ENCODE data around the gene ZFAND2B. TPM values are rescaled to one million over a fixed set of nuclear protein-coding genes. Genes with fewer than 3 reads are reported as not detected.

ZFAND2B gene, protein sequence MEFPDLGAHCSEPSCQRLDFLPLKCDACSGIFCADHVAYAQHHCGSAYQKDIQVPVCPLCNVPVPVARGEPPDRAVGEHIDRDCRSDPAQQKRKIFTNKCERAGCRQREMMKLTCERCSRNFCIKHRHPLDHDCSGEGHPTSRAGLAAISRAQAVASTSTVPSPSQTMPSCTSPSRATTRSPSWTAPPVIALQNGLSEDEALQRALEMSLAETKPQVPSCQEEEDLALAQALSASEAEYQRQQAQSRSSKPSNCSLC
- 21.1 and 22.1 TPM in 2 replicates for total RNA-seq

GRCh38 chr2:219206328-219207133, at the start of gene ZFAND2B:
TSS of gene ZFAND2B (plus strand) at chr2:219206782. CDS start at chr2:219206988, 206 bp downstream.

GRCh38 chr2:219160186-219161017, 46.2 kb upstream of the ZFAND2B start, which contains the start of gene NHEJ1:
TSS of gene NHEJ1 (minus strand) at chr2:219160815. CDS start at chr2:219158362, 2,453 bp downstream.

DNA sequence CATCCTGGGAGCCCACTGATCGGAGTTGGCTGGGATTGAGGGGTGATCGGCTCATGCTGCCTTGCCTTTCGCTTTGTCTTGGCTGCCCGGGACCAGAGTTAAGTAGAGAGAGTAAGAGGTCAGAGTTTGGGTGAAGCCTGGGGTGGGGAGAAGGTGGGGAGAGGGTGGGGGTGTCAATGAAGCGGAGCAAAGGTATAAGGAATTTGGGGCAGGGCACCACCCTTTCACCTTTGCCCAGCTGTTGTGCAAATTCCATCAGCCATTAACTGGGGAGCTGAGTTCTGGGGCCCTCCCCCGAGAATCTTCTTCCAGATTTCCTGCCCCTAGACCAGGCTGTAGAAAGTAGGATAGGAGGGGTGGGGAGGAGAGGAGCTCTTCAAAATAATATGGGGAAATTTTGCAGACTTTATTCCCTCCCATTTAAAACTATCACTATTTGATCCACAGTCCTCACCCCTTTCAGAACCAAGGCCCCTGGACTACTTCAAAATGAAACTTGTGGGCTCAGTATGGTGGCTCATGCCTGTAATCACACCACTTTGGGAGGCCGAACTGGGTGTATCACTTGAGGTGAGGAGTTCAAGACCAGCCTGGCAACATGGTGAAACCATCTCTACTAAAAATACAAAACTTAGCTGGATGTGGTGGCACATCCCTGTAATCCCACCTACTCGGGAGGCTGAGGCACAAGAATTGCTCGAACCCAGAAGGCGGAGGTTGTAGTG, 36.5 kb upstream of the ZFAND2B start, which contains the start of gene SLC23A3:
Gene SLC23A3 (minus strand): TSS at position 100 of the 725 bp plus-strand sequence. CDS start 45 bp downstream, at position 55.

DNA sequence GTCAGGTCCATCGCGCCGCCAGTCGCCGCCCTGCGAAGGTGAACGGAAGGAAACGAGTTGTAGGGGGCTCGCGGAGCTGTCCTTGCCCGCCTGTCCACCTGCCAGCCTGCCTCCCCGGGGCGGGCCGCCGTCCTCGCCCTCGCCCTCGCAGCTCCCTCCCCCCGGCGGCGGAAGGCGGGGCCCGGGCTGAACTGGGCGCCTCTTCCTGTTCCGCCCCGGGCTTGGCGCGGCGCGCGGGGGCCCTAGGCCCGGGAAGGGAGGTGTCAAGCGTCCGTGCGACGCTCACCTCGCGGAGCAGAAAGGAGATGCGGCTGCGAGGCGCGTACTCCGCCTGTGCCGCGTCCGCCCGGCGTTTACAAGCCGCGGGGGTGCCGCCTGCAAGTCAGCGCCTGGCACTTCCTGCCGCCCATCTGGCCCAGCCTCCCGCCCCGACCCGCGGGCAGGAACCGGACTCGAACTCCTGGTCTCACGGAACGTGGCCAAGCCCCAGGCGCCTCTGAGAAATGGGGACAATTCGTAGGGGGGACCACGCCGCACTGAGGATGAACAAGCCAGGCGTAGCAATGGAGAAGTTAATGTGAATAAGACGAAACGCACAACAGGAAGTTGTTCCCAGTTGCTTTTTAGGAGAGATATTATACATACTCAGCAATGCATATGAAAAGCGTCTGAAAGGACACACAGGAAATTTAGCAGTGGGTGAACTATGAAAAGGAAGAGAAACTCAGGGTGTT, 29.6 kb upstream of the ZFAND2B start, which contains the start of gene CNPPD1:
Gene CNPPD1 (minus strand): TSS at position 108 of the 734 bp plus-strand sequence. CDS start 97 bp downstream, at position 11.

DNA sequence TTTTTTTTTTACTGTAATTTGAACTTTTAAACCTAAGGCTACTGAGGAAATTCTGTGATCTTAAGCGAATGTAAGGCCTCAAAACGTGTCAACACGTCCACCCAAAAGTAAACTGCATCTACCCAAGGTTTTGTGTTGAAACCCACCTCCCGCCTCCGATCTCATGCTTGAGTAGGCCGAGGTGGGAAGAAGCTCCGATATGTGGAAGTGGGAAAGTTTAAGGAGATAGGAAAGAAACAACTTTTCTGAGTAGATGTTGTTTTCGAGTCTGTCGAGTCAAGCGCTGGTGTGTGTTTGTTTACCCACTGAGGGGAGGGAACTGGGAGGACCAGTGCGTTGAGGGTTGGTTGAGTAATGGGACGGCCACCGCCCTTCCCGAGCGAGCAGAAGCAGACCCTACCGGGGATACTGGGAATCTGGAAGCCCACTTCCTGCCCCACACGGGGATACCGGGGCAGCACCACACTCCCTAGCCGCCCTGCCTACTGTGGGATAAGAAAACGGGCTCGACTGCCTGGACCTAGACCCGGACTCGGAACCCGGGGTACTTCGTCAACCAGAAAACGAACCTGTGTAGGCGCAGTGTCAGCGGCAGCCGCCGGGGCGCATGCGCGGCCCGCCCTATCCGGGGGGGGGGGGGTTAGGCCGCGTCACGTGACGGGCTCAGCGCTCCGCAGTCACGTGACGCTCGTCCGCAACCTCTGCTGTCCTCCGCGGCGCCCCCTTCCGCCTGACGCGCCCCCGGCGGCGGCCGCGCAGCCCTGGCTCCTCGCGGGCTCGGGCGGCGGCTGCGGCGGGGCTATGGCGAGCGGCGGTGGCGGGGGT, 28.8 kb upstream of the ZFAND2B start, which contains the start of gene RETREG2:
Gene RETREG2 (plus strand): TSS at position 724 of the 825 bp plus-strand sequence. CDS start 78 bp downstream, at position 802.

DNA sequence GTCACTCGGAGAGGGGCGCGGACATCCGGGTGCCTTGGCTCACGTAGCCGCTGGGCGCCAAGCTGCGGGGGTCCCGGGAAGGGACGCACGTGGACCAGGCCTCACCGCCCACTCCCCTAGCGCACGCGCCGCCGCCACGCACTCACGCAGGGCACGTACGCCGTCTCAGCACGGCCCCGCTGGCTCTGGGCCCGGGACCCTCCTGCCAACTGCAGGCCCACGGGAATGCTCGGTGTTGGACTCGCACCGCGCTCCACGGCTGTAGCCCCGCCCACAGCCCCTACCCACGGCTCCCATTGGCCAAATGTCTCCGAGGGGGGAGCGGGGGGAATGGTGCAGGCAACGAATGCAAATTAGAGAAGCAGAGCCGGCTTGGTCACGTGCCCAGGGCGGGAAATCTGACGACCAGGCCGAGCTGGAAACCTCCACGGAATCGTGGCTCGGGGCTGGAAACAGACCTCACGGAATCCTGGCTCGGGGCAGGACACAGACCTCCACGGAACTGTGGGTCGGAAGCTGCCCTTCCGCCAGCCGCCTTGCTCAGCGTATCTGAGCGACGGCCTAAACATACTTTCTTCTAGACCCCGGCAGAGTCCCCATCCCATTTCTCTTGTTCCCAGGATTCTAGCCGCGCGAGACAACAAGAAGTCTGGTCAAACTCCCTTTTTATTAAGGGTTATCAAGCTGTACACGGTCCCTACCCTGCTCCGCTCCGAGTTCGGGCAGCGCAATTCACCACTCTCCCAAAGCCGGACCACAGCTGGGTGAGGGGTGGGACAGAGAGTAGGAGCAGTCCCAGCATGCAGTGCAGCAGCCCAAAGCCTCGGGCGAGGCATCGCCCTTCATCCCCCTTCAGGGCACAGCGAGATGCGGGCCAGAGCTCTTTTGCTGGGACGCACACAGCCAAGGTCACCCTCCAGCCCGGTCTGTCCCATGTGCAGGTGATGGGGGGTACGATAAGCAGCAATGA, 12.4 kb downstream of the ZFAND2B start, which contains the start of gene ABCB6:
Gene ABCB6 (minus strand): TSS at position 227 of the 970 bp plus-strand sequence. CDS start 285 bp downstream, outside the sequence.

GRCh38 chr2:219229305-219230058, 22.9 kb downstream of the ZFAND2B start, which contains the start of the genes ANKZF1 and ATG9A:
TSS of gene ANKZF1 (plus strand) at chr2:219229806. CDS start at chr2:219230258, 452 bp downstream.
TSS of gene ATG9A (minus strand) at chr2:219229636. CDS start at chr2:219228024, 1,612 bp downstream.

DNA sequence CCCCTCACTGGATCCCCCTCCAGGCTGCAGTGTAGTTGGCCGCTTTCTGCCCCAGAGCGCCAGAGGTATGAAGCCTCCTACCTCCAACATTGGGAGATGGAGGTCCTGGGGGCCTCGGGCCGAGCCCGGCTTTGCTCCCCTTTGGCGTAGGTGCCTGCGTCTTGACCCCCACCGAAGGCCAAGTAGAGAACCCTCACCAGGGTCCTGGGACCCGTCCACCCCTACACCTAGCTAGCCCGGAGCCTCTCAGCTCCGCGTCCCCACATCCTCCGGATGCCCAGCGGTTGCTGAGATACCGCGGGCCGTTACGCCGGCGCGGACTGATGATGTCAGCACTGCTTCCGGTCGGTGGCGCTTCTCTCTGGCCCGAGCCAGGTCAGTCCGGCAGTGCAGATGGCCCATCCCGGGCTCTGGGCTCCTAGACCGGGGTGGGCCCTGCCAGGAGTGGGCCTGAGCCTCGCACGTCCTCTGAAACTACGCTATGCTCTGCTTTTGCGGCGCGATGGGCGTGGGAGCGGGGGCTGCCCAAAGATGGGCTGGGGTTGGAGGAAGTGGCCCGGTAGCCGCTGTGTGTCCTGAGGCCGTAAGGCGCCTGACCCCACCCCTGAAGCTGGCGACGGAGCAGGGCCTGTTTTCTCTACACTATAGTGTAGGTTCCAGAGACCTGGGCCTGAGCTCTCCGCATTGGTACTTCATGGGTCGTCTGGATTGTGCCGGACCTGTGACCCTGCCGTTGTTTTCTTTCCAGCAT, 38.7 kb downstream of the ZFAND2B start, which contains the start of the genes GLB1L and STK16:
Gene GLB1L (minus strand): TSS at position 297 of the 751 bp plus-strand sequence. CDS start 1,871 bp downstream, outside the sequence.
Gene STK16 (plus strand): TSS at position 332 of the 751 bp plus-strand sequence. CDS start 521 bp downstream, outside the sequence.

DNA sequence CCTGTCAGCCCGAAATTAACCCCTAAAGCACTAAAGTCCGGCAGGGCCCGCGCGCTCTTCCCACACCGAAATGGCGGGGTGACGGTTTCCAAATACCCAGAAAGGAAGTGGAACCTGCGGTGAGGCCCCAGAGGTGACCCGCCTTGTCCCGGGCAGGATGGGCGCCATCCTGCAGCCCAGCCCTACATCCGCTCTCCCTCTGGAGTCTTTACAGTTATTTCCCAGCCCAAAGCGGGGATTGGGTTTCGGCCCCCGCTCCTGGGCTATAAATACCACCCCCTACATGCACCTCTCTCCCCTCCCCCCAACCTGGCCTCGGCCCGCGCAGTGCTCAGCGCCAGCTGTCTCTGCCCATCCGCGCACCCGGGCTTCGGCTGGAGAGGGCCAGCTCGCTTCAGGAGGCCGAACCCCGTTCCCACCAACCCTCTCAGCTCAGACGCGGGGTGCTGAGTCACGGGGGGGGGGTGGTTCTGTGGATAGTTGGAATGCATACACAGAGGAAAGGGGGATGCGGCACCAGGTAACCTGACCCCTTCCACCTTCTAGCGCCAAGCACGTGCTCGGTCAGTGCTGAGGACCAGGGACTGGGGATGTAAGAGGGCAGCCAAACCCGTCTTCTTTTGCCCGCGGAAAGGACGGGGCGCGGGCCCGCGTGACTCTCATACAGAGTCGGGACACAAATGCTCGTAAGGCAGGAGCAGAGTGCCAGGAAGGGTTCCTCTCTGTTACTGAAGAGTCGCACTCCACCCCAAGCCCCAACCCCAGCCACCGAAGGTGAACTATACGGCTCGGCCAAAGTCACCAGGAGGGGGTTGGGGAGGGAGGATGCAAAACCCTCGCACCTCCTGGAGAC, 46.5 kb downstream of the ZFAND2B start, which contains the start of gene TUBA4B:
Gene TUBA4B (plus strand): TSS at position 344 of the 853 bp plus-strand sequence. CDS start 165 bp downstream, at position 509.

DNA sequence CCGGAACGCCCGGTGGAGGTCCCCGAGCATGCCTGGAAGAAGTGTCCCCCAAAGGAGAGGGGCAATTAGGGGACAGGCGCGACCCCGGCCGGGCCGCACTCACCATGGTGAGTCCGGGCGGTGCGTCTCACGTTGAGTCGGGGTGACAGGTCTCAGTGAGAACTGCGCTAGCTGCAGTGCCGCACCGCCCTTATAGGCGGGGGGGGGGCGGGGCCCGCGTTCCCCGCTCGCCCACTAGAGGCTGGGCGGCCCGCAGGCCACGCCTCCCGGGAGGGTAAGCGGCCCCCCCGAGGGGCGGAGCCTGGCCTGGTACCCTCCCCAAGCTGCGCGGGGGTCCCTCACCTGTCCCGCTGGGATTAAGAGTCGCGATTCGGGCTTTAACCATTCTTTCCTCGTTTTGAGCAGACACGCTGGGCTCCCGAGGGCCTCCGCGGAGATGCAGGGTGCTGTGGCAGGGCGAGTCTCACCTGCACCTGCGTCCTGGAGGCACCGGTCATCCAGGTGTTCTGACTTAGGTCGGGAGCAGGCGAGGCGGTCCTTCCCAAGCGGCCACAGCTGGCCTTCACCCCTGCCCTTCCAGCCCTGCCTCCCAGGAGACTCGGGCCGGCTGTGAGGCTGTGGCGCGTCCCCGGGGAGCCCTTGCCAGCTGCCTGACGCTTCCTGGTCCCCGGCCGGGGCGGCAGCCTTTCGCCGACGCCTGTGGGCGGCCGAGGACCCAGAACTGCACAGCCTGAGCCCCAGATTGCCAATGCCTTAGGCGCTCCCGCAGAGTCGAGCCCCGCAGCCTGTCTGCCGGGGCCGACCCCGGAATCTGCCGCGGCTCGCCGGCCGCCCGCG, 47.4 kb downstream of the ZFAND2B start, which contains the start of gene TUBA4A:
Gene TUBA4A (minus strand): TSS at position 166 of the 837 bp plus-strand sequence. CDS start 60 bp downstream, at position 106.

